ENCODE results near the gene C6orf89.

The C6orf89 gene

DNA sequence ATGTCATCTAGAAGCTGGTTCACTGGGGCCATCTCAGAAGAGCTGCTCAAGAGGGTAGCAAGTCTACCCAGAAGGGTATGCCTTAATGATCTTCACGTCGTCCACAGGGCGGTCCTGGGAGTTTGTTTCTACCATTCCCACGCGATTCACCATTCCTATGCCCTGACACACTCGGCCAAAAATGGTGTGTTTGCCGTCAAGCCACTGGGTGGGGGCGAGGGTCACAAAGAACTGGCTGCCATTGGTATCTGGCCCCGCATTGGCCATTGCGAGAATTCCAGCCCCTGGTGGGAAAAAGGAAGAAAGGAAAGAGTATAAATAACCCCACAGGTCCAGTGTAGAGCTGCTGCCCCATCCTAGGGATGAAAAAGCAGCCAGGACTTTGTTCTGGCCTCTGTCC, 30.0 kb upstream of the C6orf89 start:
- no peak for DNase-seq (ENCODE audit: extremely low read depth, low read depth)
- TF ChIP-seq, protein P1, sequence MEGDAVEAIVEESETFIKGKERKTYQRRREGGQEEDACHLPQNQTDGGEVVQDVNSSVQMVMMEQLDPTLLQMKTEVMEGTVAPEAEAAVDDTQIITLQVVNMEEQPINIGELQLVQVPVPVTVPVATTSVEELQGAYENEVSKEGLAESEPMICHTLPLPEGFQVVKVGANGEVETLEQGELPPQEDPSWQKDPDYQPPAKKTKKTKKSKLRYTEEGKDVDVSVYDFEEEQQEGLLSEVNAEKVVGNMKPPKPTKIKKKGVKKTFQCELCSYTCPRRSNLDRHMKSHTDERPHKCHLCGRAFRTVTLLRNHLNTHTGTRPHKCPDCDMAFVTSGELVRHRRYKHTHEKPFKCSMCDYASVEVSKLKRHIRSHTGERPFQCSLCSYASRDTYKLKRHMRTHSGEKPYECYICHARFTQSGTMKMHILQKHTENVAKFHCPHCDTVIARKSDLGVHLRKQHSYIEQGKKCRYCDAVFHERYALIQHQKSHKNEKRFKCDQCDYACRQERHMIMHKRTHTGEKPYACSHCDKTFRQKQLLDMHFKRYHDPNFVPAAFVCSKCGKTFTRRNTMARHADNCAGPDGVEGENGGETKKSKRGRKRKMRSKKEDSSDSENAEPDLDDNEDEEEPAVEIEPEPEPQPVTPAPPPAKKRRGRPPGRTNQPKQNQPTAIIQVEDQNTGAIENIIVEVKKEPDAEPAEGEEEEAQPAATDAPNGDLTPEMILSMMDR (IDR thresholded peaks at IDR 0.05; ENCODE audit: low read depth, low read length): no peak

DNA sequence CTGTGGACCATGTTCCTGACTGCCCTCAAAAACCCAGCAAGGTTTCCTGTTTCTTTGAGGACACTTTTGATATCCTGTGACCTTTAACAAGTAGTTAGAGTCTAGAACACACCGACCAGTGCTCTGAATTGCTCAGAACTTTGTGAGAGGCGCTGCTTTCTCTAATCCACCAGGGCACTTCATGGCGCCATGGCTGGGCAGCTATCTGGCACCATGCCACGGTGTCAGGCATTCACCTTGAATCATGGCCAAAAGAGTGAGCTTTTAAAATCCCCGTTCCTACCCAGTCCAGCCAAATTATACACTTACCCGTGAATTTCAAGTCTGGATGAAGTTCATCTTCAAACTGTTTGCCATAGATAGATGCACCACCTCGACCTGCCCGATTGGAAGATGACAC, 29.5 kb upstream of the C6orf89 start:
- no peak for DNase-seq (ENCODE audit: extremely low read depth, low read depth)
- TF ChIP-seq, protein P1 (IDR thresholded peaks at IDR 0.05; ENCODE audit: low read depth, low read length): no peak

DNA sequence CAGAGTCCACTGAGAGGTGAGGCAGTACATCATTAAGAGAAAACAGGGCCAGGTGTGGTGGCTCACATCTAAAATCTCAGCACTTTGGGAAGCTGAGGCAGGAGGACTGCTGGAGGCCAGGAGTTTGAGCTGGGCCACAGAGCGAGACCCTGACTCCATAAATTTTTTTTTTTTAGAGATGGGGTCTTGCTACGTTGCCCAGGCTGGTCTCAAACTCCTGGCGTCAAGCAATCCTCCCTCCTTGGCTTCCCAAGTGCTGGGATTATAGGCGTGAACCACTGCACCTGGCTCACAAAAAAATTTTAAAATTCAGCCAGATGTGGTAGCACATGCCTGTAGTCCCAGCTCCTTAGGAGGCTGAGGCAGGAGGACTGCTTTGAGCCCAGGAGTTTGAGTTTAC, 28.4 kb upstream of the C6orf89 start:
- TF ChIP-seq, protein P1 (IDR thresholded peaks at IDR 0.05; ENCODE audit: low read depth, low read length): no peak
- DNase-seq (ENCODE audit: extremely low read depth, low read depth): no peak

DNA sequence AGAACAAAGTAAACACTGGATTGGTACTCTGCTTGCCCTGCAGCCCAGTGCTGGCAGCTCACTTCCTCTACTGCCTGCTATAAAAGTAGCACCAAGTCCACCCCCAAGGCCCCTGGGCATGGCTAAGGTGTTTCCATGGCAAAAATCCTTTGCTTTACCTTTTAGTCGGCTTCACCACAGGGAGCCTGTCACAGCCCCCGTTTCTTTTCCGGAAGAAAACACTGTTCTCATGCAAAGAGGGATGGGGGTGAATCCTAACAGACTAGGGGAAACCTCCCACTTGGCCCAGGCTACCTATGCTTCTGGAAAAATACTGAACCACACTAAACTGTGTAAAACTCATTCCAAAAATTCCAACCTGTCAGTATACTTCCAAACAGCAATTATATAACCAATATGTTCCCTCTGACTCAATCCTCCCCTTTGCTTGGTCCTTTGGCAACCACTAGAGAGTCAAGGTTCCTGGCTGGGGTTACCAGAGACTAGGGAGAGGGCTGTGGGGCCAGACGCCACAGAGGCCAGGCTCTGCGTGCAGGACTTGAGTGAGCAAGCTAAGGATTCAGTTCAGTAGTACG, 27.3 kb upstream of the C6orf89 start:
- TF ChIP-seq, protein P1 (IDR thresholded peaks at IDR 0.05; ENCODE audit: low read depth, low read length): no peak
- no peak for DNase-seq (ENCODE audit: extremely low read depth, low read depth)

DNA sequence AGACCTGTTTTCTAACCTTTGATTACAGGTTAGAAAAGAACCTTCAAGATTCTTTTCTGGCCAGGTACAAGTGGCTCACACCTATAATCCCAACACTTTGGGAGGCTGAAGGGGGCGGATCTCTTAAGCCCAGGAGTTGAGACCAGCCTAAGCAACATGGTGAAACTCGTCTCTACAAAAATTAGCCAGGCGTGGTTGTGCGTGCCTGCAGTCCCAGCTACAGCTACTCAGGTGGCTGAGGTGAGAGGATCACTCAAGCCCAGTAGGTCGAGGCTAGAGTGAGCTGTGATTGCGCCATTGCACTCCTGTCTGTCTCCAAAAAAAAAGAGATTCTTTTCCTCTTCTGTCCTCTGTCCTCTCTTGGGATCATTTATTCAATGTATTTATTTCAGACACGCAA, 25.6 kb upstream of the C6orf89 start:
- no peak for DNase-seq (ENCODE audit: extremely low read depth, low read depth)
- TF ChIP-seq, protein P1 (IDR thresholded peaks at IDR 0.05; ENCODE audit: low read depth, low read length): no peak

DNA sequence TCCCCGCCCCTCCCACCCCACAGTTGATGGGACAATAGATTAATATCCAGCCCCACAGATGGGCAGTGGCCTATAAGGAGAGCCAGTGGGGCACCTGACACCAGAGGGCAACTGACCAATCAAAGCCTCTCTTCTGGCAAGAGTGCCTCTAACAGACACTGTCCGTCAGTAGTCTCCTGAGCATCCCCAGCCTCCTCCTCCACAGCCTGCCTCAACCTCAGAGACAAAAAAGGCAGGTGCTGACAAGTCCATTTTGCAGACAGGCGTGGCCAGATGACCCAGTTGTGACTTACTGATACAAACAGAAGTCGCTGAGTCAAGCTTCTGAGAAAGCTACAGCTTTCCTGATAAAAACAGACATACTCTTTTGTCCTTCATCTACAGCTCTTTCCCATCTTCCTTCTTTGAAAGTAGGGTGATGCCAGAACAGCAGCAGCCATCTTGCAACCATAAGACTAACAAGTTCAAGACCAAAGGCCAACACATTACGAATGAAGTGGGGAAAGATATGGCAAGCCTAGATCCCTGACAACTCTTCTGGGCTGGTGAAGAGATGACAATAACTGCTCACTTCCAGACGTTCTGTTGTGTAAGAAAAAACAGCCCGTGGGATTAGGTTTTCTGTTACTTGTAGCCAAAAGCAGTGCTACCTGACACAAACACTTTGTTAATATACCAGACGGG, 23.4 kb upstream of the C6orf89 start:
- TF ChIP-seq, protein P1 (IDR thresholded peaks at IDR 0.05; ENCODE audit: low read depth, low read length): no peak
- no peak for DNase-seq (ENCODE audit: extremely low read depth, low read depth)

DNA sequence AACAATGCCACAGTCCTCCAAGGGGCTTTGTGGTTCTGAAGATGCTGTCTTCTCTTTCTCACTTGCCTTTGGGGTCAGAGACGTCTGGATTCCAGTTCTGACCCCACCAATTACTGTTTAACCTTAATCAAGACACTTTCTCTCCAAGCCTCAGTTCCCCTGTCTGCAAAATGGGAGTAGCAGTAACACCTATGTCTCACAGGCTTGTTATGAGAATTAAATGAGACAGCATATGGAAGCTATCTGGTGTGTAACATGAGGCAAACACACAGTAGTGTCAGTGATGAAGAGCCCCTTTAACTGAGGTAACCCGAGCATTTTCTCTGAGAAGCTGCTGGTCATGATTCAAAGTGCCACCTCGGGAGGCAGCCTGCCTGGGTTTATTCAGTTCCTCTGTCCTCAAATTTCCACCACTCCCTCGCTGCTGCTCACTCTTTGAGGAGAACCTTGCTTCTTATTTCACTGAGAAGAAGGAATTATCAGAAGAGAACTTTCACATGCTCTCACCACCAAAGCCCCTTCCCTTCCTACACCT, 22.8 kb upstream of the C6orf89 start:
- no peak for DNase-seq (ENCODE audit: extremely low read depth, low read depth)
- TF ChIP-seq, protein P1 (IDR thresholded peaks at IDR 0.05; ENCODE audit: low read depth, low read length): no peak

Data from AG09319 (cell line).